Kidney (tissue), 14 donors: ENCODE results near the gene CAPS. TPM values are rescaled to one million over a fixed set of nuclear protein-coding genes. Genes with fewer than 3 reads are reported as not detected.

Experiments used
- DNase-seq, 5 donors: peaks; one replicate each; pipeline ENCODE4 v3.0.0-alpha.2; 2013 to 2020
- FAIRE-seq: peaks from 2 replicates; lab custom pipeline; 2012; peaks lifted over from hg19 to GRCh38; lab: Jason Lieb, UNC
- H3K27ac ChIP-seq, 2 donors: one replicate each; pipeline ENCODE4 v1.7.0; 2013; ENCODE audit warnings: low read depth in 2 of 2, low read length in 2 of 2, inconsistent platforms in 1 of 2
- H3K27me3 ChIP-seq: one replicate; pipeline ENCODE4 v1.7.1; 2013; ENCODE audit warnings: low read length, inconsistent platforms; ENCODE audit not compliant: control insufficient read depth, insufficient read depth
- H3K36me3 ChIP-seq, 3 donors: one replicate each; pipeline versions ENCODE4 v1.7.0 to v1.7.1; 2013; ENCODE audit warnings: low read length in 3 of 3, control low read depth in 1 of 3, inconsistent platforms in 1 of 3; ENCODE audit not compliant: insufficient read depth in 3 of 3, control insufficient read depth in 2 of 3
- H3K4me1 ChIP-seq, 3 donors: one replicate each; pipeline versions ENCODE4 v1.7.0 to v1.7.1; 2013; ENCODE audit warnings: low read length in 3 of 3, inconsistent platforms in 1 of 3, low read depth in 1 of 3; ENCODE audit not compliant: control insufficient read depth in 2 of 3, insufficient read depth in 2 of 3
- H3K4me3 ChIP-seq, 3 donors: one replicate each; pipeline versions ENCODE4 v1.7.0 to v1.8.1; 2013; ENCODE audit warnings: low read length in 3 of 3, control low read depth in 1 of 3, inconsistent platforms in 1 of 3
- H3K9ac ChIP-seq, 3 donors: one replicate each; pipeline versions ENCODE4 v1.7.0 to v1.7.1; 2013; ENCODE audit warnings: low read length in 3 of 3, control low read depth in 1 of 3, inconsistent platforms in 1 of 3
- H3K9me3 ChIP-seq, 3 donors: one replicate each; pipeline versions ENCODE4 v1.7.0 to v1.7.1; 2013; ENCODE audit warnings: low read length in 3 of 3, control low read depth in 1 of 3, inconsistent platforms in 1 of 3; ENCODE audit not compliant: control insufficient read depth in 2 of 3, insufficient read depth in 1 of 3
- intact Hi-C: fragments of 100-400 bp; cut with DNase I; formaldehyde crosslinking; loops from one replicate; pipeline ENCODE4 v1.11.1; 2022
- polyA plus RNA-seq: library from polyadenylated mRNA; stranded (reverse); fragments of 350-450 nt; fragmentation: Illumina TruSeq; extraction: RNeasy Lipid Tissue Mini Kit (QIAGEN cat#74804); gene quantifications from one replicate; pipeline ENCODE4 v1.2.3, GENCODE V29; 2014; ENCODE audit warnings: low read depth, low replicate concordance; ENCODE audit not compliant: insufficient read depth
- total RNA-seq: library from RNA; stranded (reverse); fragmentation: NEBNext Ultra II Directional; extraction: Animal tissue kit (Norgen Biotek cat#: 25700); gene quantifications from one replicate; pipeline ENCODE4 v1.2.1, GENCODE V29; 2021
- TF ChIP-seq, protein P1 (sequence below): IDR thresholded peaks from 3 replicates; pipeline ENCODE4 v1.5.1; 2012; ENCODE audit warnings: mild to moderate bottlenecking, moderate library complexity, borderline replicate concordance; ENCODE audit not compliant: insufficient read depth; ENCODE audit errors: extremely low read depth
- donor health status: control.
- donor health status: control.
- donor health status: control.
- donor health status: control.
- donor health status: control.
- donor health status: DM: yes; HTN: yes; CAD: no.
- donor health status: Normal renal cell carcinoma (clear cell type).

Gene CAPS
- total and polyA plus RNA-seq, 2 donors from 2014 or later, result 53.0 to 82.1 TPM

DNA sequence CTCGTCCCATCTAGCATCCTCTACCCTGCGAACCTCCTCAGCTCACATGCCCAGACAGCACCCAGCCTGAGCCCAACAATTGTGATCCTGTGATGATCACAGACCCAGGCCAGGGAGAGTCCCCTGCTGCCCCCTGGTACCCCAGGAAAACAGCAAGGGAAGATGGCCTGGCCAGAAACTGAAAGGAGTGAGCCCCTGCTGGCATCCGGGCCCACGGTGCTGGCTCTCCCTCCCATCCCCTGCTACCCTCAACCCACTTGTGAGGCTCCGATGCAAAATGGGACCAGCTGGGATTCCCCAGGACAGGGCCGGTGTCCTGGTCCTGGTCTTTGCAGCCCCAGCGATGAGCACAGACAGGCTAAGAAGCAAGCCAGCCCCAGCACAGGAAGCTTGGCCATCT, 49.8 kb downstream of the CAPS start:
- no peak for FAIRE-seq
- Histone ChIP-seq H3K4me3 (no peak overlapping the region), H3K4me1 (peaks cover 2 to 56% (median 37%) of the 10 kb centered on the region in 3 donors), H3K9me3 (no peaks in the 10 kb centered on the region), H3K9ac (no peak overlapping the region), H3K36me3 (no peaks in the 10 kb centered on the region), H3K27me3 (no peaks in the 10 kb centered on the region), H3K27ac (no peak overlapping the region)
- DNase-seq, result peak in 1 of 5 donors; percentile 20
- intact Hi-C loops, result no loop called here
- TF ChIP-seq, protein P1, sequence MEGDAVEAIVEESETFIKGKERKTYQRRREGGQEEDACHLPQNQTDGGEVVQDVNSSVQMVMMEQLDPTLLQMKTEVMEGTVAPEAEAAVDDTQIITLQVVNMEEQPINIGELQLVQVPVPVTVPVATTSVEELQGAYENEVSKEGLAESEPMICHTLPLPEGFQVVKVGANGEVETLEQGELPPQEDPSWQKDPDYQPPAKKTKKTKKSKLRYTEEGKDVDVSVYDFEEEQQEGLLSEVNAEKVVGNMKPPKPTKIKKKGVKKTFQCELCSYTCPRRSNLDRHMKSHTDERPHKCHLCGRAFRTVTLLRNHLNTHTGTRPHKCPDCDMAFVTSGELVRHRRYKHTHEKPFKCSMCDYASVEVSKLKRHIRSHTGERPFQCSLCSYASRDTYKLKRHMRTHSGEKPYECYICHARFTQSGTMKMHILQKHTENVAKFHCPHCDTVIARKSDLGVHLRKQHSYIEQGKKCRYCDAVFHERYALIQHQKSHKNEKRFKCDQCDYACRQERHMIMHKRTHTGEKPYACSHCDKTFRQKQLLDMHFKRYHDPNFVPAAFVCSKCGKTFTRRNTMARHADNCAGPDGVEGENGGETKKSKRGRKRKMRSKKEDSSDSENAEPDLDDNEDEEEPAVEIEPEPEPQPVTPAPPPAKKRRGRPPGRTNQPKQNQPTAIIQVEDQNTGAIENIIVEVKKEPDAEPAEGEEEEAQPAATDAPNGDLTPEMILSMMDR, result no peak

DNA sequence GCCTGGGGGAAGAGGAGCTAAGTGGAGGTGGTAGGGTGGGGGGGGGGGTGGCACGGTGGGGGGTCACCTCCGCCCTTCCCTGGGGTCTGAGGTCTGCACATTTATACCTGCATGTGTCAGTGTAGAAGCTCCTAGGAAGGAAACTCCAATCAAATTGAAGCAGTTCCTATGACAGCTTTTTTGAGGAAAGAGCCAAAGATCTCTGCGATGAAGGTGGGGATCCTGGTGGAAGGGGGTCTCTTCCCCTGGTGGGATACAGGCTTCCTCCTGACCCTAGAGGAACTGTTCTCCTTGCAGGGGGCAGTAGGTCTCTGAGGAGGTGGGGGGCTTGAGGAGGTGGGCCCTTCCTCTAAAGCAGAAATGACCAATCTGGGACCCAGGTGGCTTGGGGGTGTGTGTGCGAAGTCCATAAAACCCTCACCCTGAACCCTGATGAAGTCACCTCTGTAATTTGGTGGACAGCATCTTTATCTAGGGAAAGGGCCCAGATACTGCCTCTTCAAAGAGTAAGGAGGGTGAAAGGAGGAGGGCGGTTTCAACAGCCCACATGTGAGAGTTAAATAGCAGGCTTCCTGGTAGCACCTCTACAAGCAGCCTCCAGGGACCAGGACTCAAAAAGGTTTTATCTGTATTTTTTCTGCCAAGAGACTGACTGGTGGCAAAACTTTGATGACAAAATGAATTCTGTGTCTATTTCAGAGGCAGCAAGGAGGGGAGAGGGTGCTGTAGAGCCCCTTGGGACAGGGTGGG, 50.9 kb downstream of the CAPS start:
- DNase-seq (no peak), FAIRE-seq (no peak)
- Histone ChIP-seq H3K27ac (no peak overlapping the region), H3K36me3 (no peaks in the 10 kb centered on the region), H3K9ac (no peak overlapping the region), H3K9me3 (no peaks in the 10 kb centered on the region), H3K27me3 (no peaks in the 10 kb centered on the region), H3K4me3 (no peak overlapping the region), H3K4me1 (peaks cover 2 to 56% (median 43%) of the 10 kb centered on the region in 3 donors)
- intact Hi-C loops, result no loop called here
- TF ChIP-seq, protein P1, result no peak

Other genes with a start within 250 kb of the CAPS start
- gene MICOS13, start 233.7 kb upstream of the CAPS start, total RNA-seq, result 74.6 TPM
- gene MICOS13, start 233.7 kb upstream of the CAPS start, polyA plus RNA-seq, result 244 TPM
- 7.8 TPM for gene HSD11B1L, start 233.2 kb upstream of the CAPS start, total RNA-seq
- gene HSD11B1L, start 233.2 kb upstream of the CAPS start, polyA plus RNA-seq, result 29.9 TPM
- 564 TPM for gene RPL36, start 224.0 kb upstream of the CAPS start, total RNA-seq
- 1,593 TPM for gene RPL36, start 224.0 kb upstream of the CAPS start, polyA plus RNA-seq
- 67.1 TPM for gene LONP1, start 194.1 kb upstream of the CAPS start, total RNA-seq
- 71.5 TPM for gene LONP1, start 194.1 kb upstream of the CAPS start, polyA plus RNA-seq
- not detected for gene CATSPERD, start 193.6 kb upstream of the CAPS start, total RNA-seq
- gene CATSPERD, start 193.6 kb upstream of the CAPS start, polyA plus RNA-seq, result not detected
- 4.2 TPM for gene PRR22, start 129.5 kb upstream of the CAPS start, total RNA-seq
- gene PRR22, start 129.5 kb upstream of the CAPS start, polyA plus RNA-seq, result 4.1 TPM
- gene DUS3L, start 123.1 kb upstream of the CAPS start, total RNA-seq, result 37.6 TPM
- 18.1 TPM for gene DUS3L, start 123.1 kb upstream of the CAPS start, polyA plus RNA-seq
- 3.5 TPM for gene NRTN, start 109.2 kb upstream of the CAPS start, total RNA-seq
- 5.8 TPM for gene NRTN, start 109.2 kb upstream of the CAPS start, polyA plus RNA-seq
- 13.0 TPM for gene FUT6, start 74.6 kb upstream of the CAPS start, total RNA-seq
- gene FUT6, start 74.6 kb upstream of the CAPS start, polyA plus RNA-seq, result 58.4 TPM
- 3.0 TPM for gene FUT3, start 62.8 kb upstream of the CAPS start, total RNA-seq
- 6.5 TPM for gene FUT3, start 62.8 kb upstream of the CAPS start, polyA plus RNA-seq
- gene FUT5, start 43.7 kb upstream of the CAPS start, total RNA-seq, result 0.22 TPM
- gene FUT5, start 43.7 kb upstream of the CAPS start, polyA plus RNA-seq, result not detected
- 200 TPM for gene NDUFA11, start 10.5 kb upstream of the CAPS start, total RNA-seq
- gene NDUFA11, start 10.5 kb upstream of the CAPS start, polyA plus RNA-seq, result 763 TPM
- gene VMAC, start 9.4 kb upstream of the CAPS start, total RNA-seq, result 8.7 TPM
- gene VMAC, start 9.4 kb upstream of the CAPS start, polyA plus RNA-seq, result 2.3 TPM
- 69.7 TPM for gene RANBP3, start 63.9 kb downstream of the CAPS start, total RNA-seq
- gene RANBP3, start 63.9 kb downstream of the CAPS start, polyA plus RNA-seq, result 33.7 TPM
- gene RFX2, start 196.2 kb downstream of the CAPS start, total RNA-seq, result 12.6 TPM
- 4.6 TPM for gene RFX2, start 196.2 kb downstream of the CAPS start, polyA plus RNA-seq
- not detected for gene ACSBG2, start 221.4 kb downstream of the CAPS start, total RNA-seq
- 2.1 TPM for gene ACSBG2, start 221.4 kb downstream of the CAPS start, polyA plus RNA-seq